Amygdala (tissue), 56 donors: ENCODE data around the gene TERT.

ENCODE experiments used
- DNase-seq, 56 donors: peaks; one replicate each; lab custom pipeline; 2025; lab: John Stamatoyannopoulos, UW

The TERT gene

GRCh38 chr5:1211701-1212100 lies 83.2 kb downstream of the TERT start:
- DNase-seq = no peak

- DNase-seq = no peak
These were observed 84.0 kb downstream of the TERT start for GRCh38 chr5:1210832-1211251.

- DNase-seq = no peak
These were observed 84.7 kb downstream of the TERT start for GRCh38 chr5:1209896-1210776.

- DNase-seq = no peak
These were observed 85.4 kb downstream of the TERT start for GRCh38 chr5:1209489-1209852.

GRCh38 chr5:1208743-1209488 lies 86.0 kb downstream of the TERT start:
- DNase-seq = peak in 1 of 56 donors; percentile 9

GRCh38 chr5:1208221-1208742 lies 86.6 kb downstream of the TERT start:
- no peak for DNase-seq

- no peak for DNase-seq
These were observed 87.3 kb downstream of the TERT start for GRCh38 chr5:1207555-1207954.

- DNase-seq = no peak
These were observed 88.1 kb downstream of the TERT start for GRCh38 chr5:1206521-1207412.

GRCh38 chr5:1205255-1206180 lies 89.3 kb downstream of the TERT start:
- no peak for DNase-seq

- DNase-seq = no peak
These were observed 90.1 kb downstream of the TERT start for GRCh38 chr5:1204693-1205242.

GRCh38 chr5:1203968-1204692 lies 90.7 kb downstream of the TERT start:
- DNase-seq = no peak

GRCh38 chr5:1203311-1203967 lies 91.4 kb downstream of the TERT start:
- DNase-seq = no peak
